GM18499 (cell line): Measurements from ENCODE around the gene NKAIN4.

Experiments used
- ATAC-seq: cut with Tn5 transposase; IDR thresholded peaks from one replicate; pipeline ENCODE4 v1.9.1; 2021; ENCODE audit warnings: moderate number of reproducible peaks; ENCODE audit not compliant: insufficient read depth, unreplicated experiment

Gene NKAIN4

DNA sequence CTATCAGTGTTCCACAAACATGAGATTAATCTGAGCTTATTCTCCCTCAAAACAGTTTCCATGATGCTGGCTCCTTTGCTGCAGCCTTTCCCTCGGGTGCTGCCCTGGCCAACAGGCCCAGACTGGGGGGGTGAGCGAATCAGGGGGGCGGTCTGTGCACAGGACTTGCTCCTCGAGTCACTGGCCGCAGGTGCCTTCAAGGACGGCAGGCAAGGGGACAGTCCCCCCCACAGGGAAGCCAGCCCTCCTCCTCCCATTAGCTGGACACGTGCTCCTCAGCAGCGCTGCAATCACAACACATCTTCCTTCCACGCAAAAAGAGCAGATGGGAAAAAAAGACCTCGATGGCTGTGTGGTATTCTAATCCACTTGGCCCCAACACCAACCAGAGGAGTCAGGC lies 48.4 kb downstream of the NKAIN4 start:
- no peak for ATAC-seq

DNA sequence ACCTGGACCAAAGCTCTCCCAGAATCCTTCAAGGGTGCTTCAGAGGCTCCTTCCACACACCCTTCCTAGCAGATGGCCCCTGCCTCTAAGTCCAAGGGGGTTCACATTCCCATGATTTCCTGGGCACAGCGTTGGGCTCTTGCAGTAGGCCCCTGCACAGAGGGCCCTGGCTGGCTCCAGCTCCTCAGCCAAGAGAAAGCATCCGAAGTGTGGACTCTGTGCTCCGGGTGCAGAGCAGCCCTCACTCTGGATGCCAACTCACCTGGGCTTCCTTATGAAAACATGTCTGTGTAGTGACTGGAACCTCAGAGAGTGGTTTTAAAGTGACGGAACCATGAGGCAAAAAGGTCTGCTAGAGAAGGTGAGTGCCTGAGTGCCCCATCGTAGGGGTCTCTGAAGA lies 49.9 kb downstream of the NKAIN4 start:
- no peak for ATAC-seq

DNA sequence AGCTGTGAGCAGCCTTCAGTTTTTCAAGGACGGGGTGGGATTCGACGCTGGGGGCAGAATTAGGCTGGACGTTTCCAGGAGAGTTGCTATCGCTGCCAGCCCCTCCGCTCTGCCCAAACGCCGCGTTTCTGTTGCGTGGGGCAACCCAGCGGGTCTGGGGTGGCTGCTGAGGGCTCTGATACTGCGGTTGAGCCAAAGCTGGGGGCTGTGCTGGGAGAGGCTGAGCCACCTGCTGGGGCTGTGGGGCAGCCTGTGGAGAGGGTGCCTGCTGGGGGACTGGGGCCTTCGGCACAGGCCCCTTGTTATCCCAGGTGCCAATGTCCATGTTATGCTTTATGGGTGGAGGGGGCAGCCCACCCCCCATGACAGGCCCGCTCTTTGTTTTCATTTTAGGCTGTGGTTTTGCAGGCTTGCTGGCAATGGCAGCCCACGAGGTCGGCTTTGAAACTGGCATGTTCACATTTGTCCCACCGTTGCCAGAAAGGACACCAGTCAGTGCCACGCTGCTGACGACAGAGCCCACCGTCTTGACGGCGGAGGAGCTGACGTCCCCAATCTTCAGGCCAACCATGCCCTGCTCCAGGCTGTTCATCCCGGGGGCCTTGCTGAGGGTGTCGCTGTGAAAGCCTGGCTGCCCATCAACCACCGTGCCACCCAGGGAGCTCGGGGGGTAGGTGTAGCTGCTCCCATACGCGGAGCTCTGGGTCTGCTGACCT lies 51.3 kb downstream of the NKAIN4 start:
- ATAC-seq = no peak

DNA sequence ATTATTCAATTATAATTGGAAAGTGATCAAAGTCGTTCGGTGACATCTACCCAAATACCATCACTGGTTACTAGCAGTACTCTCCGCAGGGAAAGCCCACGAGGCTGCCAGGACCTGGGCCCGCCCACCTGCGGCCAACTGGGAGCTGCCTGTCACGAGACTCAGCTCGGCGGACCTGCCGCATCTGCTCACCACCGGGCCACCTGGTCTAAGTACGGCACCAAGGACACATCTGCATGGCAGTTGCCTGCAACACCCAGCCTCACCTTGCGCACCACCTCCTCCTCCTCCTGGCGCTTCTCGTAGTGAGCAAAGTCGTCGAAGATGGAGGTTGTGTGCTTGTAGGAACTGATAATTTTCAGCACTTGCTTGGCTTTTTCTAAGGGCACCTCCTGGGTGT lies 52.2 kb downstream of the NKAIN4 start:
- ATAC-seq = no peak

DNA sequence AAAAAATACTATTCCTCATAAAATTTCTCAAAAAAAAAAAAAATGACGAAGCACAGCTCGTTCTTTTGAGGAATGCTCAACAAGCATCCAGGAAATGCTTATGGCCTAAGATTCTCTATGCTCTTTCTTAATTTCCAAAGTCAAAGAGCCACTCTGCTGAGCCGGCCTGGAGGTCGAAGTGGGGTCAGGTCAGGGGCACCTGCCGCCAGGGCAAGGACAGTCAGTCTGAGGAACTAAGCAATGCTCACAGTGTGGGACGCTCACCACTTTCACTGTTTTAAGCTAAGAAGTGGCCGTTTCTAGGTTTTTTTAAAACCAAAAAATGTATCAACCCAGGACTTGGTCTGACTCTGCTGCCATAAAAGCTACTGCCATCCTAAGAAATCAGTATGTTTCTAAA lies 55.7 kb downstream of the NKAIN4 start:
- ATAC-seq = no peak

DNA sequence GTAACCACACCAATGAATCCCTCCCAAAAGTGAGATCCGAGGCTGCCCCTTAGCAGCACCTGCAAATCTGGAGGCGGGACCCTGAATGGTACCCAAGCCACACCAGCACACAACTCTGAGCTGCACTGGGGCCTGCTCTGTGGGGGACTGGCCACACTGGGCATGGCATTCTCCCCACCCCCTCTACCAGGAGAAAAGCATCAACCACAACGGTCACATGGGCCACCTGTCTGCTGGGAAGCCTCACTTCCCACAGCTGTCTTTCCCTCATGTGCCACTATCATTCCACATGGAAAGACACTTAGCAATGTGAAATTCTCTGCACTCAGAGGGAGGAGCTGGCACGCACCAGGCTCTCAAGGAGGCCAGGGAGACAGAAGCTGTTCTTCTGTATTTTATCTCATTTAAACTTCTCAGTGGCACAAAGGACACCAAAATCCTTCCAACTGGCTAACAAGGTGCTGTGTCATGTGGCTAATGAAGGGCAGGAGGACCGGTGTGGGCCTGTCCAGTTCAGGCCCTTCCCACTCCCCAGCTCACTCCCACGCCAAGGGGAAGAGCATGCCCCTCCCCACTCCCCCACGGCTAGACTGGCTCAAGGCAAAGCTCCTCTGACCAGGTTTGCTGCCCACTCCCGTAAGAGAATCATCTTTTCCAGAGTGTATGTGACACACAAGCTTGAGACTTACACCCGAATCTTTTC lies 57.3 kb downstream of the NKAIN4 start:
- ATAC-seq = no peak

DNA sequence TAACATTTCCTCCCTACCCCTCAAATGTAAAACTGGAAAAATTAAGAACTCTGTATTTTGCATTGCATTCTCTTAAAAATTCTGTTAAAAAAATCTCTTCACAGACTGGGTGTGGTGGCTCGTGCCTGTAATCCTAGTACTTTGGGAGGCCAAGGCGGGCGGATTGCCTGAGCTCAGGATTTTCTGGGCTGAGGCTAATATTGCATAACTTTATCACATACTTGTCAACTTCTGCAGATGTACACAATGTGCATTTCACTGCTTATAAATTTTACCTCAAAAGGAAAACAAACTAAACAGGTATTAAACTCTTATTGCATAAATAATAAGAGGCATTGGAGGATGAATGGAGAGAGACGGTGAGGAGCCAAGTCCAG lies 59.5 kb downstream of the NKAIN4 start:
- no peak for ATAC-seq

DNA sequence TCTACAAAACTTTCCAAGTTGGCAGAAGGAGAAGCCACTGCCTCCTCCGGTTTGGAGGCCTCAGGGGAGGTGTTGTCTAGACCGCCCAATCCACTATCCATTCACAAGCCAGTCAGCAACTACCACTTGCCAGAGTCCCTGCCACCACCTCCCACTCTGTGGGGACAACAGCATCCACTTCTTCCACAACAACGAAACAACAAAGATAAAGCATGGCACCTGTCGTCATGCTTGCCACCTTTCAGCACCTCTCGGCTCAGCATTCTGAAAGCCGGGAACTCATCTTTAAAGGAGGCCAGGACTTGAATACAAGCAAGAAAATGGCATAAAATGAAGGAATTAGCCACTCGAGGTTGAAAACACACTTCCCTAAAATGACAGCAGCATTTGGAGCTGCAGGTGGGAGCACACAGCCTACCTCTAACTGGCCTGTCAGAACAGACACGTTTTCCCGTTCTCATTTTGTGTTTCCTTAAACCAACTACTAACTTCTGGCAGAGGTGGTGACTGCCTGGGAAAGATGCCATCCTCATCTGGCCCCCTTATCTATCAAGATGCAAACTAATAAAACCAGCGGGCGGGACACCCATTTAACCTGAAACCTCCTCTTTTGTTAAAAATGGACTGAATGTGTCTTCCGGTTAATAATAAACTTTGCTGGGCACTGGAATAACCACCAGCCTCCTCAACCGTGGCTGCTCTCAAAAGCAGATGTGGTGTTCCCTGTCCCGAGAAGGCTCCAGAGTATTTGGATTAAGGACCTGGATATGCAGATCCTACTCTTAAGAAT lies 60.1 kb downstream of the NKAIN4 start:
- ATAC-seq = no peak

DNA sequence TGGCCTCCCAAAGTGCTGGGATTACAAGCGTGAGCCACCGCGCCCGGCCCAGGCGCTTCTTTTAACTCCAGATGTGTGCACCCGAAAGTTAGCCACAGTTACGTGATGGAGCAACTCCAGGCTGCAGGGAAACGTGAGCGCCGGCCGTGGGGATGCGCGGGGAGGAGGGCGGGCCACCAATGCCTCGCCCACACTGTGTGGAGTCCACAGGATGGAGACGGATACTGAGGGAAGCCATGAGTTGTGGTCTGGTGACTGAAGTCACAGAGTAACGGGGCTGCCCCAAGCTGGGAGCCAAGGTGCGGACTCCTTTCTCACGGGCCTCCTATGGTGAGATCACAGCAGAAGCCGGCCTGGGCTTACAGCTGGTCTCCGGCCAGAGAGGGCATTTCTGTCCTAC lies 61.5 kb downstream of the NKAIN4 start:
- no peak for ATAC-seq

DNA sequence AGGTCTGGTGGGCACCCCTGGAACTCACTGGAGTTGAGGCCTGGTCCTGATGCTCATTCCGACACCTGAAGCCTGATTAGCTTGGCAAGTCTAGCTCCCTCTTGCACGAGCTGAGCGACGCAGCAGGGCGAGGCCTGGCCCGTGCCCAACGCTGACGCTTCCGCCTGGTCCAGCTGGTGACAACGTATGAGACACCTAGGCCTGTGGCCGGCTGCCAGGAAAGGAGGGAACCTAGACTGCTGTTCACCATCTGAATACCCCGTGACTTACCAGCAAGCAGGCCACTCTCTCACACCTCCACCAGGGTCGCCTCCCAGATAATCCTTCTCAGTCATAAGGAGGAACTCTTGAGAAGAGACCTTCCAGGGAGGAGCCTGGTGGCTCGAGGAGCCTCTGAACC lies 62.9 kb downstream of the NKAIN4 start:
- no peak for ATAC-seq

DNA sequence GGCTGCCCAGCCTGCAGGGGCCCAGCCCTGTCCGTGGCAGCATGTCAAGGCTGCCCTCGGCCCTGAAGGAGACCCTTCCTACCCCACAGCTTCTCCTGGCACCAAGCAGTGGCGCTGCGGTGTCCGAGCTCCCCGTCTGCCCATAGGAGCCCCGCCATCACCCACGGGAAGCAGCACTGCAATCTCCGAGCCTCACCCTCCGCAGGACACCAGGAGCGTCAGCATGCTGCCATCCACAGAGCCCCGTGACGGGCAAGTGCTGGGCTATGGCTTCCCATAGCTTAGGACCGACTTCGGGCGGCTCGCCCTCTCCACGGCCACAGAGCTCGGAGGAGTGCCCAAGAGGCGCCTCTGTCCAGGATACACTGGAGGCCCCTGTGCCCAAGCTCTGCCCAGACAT lies 63.4 kb downstream of the NKAIN4 start:
- no peak for ATAC-seq
